GM21423 (cell line): Measurements from ENCODE around the gene PDLIM7.

Experiments used
- ATAC-seq: cut with Tn5 transposase; IDR thresholded peaks from one replicate; pipeline ENCODE4 v1.9.1; 2021; ENCODE audit warnings: mild to moderate bottlenecking, moderate library complexity; ENCODE audit not compliant: unreplicated experiment

Gene PDLIM7

GRCh38 chr5:177524941-177525655 lies 27.7 kb upstream of the PDLIM7 start:
- ATAC-seq: no peak

GRCh38 chr5:177524539-177524900 lies 27.1 kb upstream of the PDLIM7 start:
- ATAC-seq: no peak

GRCh38 chr5:177523711-177524538 lies 26.5 kb upstream of the PDLIM7 start:
- no peak for ATAC-seq

GRCh38 chr5:177520916-177521513 lies 23.6 kb upstream of the PDLIM7 start:
- no peak for ATAC-seq

- ATAC-seq: no peak
These were observed 22.9 kb upstream of the PDLIM7 start for GRCh38 chr5:177520271-177520670.

- ATAC-seq: no peak
These were observed 22.2 kb upstream of the PDLIM7 start for GRCh38 chr5:177519463-177520235.

- ATAC-seq: peak; percentile 87
These were observed 19.5 kb upstream of the PDLIM7 start, which contains the start of gene DDX41 for GRCh38 chr5:177516601-177517568. TSS of gene DDX41 (minus strand) at chr5:177516961. CDS start at chr5:177516945, 16 bp downstream.

GRCh38 chr5:177515580-177515979 lies 18.2 kb upstream of the PDLIM7 start:
- ATAC-seq: no peak

GRCh38 chr5:177514541-177514940 lies 17.1 kb upstream of the PDLIM7 start:
- no peak for ATAC-seq

GRCh38 chr5:177513500-177513899 lies 16.1 kb upstream of the PDLIM7 start:
- no peak for ATAC-seq

GRCh38 chr5:177512736-177513380 lies 15.5 kb upstream of the PDLIM7 start:
- ATAC-seq: no peak

- ATAC-seq: no peak
These were observed 14.6 kb upstream of the PDLIM7 start for GRCh38 chr5:177511796-177512675.

- no peak for ATAC-seq
These were observed 13.8 kb upstream of the PDLIM7 start for GRCh38 chr5:177511181-177511580.

- ATAC-seq: peak; percentile 40
These were observed 13.2 kb upstream of the PDLIM7 start for GRCh38 chr5:177510567-177511053.

GRCh38 chr5:177509991-177510566 lies 12.7 kb upstream of the PDLIM7 start:
- ATAC-seq: peak; percentile 40

- ATAC-seq: peak; percentile 33
These were observed 12.1 kb upstream of the PDLIM7 start, which contains the start of gene DOK3 for GRCh38 chr5:177509381-177509951. TSS of gene DOK3 (minus strand) at chr5:177509826. CDS start at chr5:177509540, 286 bp downstream.

- no peak for ATAC-seq
These were observed 11.4 kb upstream of the PDLIM7 start for GRCh38 chr5:177508837-177509236.
